ENCODE results near the gene MCCC2. TPM values are rescaled to one million over a fixed set of nuclear protein-coding genes. Genes with fewer than 3 reads are reported as not detected.

MCCC2 gene
- total and polyA plus RNA-seq, 2 of the 13 experiments (the other 11 are each of a cell fraction or from before 2014, with no cell fraction given), result 44.8 to 83.6 TPM

GRCh38 chr5:71658916-71659662 lies 71.9 kb downstream of the MCCC2 start:
- Histone ChIP-seq H3K36me3 (replicated peaks in 1 of 2; ENCODE audit: control insufficient read depth in 1 of 2, insufficient read depth in 2 of 2, low read length in 2 of 2) (peaks cover 0 to 19% of the 10 kb centered on the region in 2 experiments; a peak in 2 of 5 replicates), H3K9me3 (ENCODE audit: low read length) (no peaks in the 10 kb centered on the region), H3K4me1 (ENCODE audit: insufficient read depth, low read length) (peaks cover 17% of the 10 kb centered on the region), H2AFZ (ENCODE audit: low read length) (no peak overlapping the region), H4K20me1 (ENCODE audit: insufficient read depth, low read length) (no peaks in the 10 kb centered on the region), H3K79me2 (ENCODE audit: insufficient read depth, low read length) (no peaks in the 10 kb centered on the region), H3K27me3 (ENCODE audit: control insufficient read depth in 1 of 2, insufficient read depth in 2 of 2, low read length in 2 of 2) (no peaks in the 10 kb centered on the region), H3K9ac (ENCODE audit: insufficient read depth, low read depth, low read length) (no peak overlapping the region), H3K27ac (ENCODE audit: extremely low read length, insufficient read depth, low read length) (no peak overlapping the region), H3K4me2 (ENCODE audit: low read depth, low read length) (no peak overlapping the region), H3K4me3 (replicated peaks in 1 of 3; ENCODE audit: insufficient read depth in 1 of 3, low read depth in 2 of 3, low read length in 3 of 3) (no peak overlapping the region)
- no TSS peak for BruUV-seq (replicated peaks)
- peak; percentile 39 for FAIRE-seq
- 64% methylated on average over 3 of the region's 3 CpGs for WGBS (ENCODE audit: low lambda C conversion rate)
- CTCF ChIA-PET (ENCODE audit: low intra/inter-chr PET ratio, low total read pairs), result interaction anchor here (2.4 kb wide), 1 partner anchor 99 kb away, joined by 30 read pairs; no protein-coding TSS in a partner anchor
- in situ Hi-C loops (cut with HindIII; ENCODE audit: extremely low pct_ligation_motif_present, low pct_unique_long_range_greater_than_20kb), result loop anchor here (5.0 kb wide), 1 partner anchor 98 kb away; no protein-coding TSS in a partner anchor
- peak; percentile 31 for DNase-seq (ENCODE audit: low spot score)
- POLR2A ChIA-PET, result no interaction called here
- intact Hi-C loops (cut with micrococcal nuclease; ENCODE audit: unreplicated experiment), result loop anchor here (1.0 kb wide), 1 partner anchor 99 kb away; no protein-coding TSS in a partner anchor
- no peak for ATAC-seq
- TF ChIP-seq, protein P1, sequence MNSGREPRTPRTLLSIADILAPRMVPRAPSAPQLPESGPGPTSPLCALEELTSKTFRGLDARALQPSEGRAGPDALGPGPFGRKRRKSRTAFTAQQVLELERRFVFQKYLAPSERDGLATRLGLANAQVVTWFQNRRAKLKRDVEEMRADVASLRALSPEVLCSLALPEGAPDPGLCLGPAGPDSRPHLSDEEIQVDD (CRISPR knock-in tag; IDR thresholded peaks at IDR 0.05; ENCODE audit: borderline replicate concordance), result no peak
- TF ChIP-seq EEA1 (CRISPR knock-in tag; IDR thresholded peaks at IDR 0.05; ENCODE audit: borderline replicate concordance) (no peak), ZNF784 (CRISPR knock-in tag; IDR thresholded peaks at IDR 0.05; ENCODE audit: borderline replicate concordance) (no peak), ZNF737 (CRISPR knock-in tag; IDR thresholded peaks at IDR 0.05; ENCODE audit: borderline replicate concordance) (no peak), THAP11 (CRISPR knock-in tag; IDR thresholded peaks at IDR 0.05) (no peak), SP4 (CRISPR knock-in tag; IDR thresholded peaks at IDR 0.05) (no peak), CTCF (CRISPR knock-in tag; IDR thresholded peaks at IDR 0.05) (peak; percentile 48), ZNF720 (CRISPR knock-in tag; IDR thresholded peaks at IDR 0.05) (no peak), ZNF619 (CRISPR knock-in tag; IDR thresholded peaks at IDR 0.05) (no peak), TOPORS (CRISPR knock-in tag; IDR thresholded peaks at IDR 0.05) (no peak), ZNF83 (CRISPR knock-in tag; IDR thresholded peaks at IDR 0.05; ENCODE audit: borderline replicate concordance) (no peak), ZNF570 (CRISPR knock-in tag; IDR thresholded peaks at IDR 0.05; ENCODE audit: borderline replicate concordance) (no peak), STAG1 (CRISPR knock-in tag; IDR thresholded peaks at IDR 0.05) (peak; percentile 68), FIP1L1 (IDR thresholded peaks at IDR 0.05; ENCODE audit: borderline replicate concordance, insufficient read depth, low read depth, low read length) (no peak), PCBP1 (IDR thresholded peaks at IDR 0.05; ENCODE audit: borderline replicate concordance, low read depth, low read length) (no peak)
- TF ChIP-seq, protein P2, sequence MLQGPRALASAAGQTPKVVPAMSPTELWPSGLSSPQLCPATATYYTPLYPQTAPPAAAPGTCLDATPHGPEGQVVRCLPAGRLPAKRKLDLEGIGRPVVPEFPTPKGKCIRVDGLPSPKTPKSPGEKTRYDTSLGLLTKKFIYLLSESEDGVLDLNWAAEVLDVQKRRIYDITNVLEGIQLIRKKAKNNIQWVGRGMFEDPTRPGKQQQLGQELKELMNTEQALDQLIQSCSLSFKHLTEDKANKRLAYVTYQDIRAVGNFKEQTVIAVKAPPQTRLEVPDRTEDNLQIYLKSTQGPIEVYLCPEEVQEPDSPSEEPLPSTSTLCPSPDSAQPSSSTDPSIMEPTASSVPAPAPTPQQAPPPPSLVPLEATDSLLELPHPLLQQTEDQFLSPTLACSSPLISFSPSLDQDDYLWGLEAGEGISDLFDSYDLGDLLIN (CRISPR knock-in tag; IDR thresholded peaks at IDR 0.05; ENCODE audit: borderline replicate concordance), result no peak
- TF ChIP-seq, protein P3, sequence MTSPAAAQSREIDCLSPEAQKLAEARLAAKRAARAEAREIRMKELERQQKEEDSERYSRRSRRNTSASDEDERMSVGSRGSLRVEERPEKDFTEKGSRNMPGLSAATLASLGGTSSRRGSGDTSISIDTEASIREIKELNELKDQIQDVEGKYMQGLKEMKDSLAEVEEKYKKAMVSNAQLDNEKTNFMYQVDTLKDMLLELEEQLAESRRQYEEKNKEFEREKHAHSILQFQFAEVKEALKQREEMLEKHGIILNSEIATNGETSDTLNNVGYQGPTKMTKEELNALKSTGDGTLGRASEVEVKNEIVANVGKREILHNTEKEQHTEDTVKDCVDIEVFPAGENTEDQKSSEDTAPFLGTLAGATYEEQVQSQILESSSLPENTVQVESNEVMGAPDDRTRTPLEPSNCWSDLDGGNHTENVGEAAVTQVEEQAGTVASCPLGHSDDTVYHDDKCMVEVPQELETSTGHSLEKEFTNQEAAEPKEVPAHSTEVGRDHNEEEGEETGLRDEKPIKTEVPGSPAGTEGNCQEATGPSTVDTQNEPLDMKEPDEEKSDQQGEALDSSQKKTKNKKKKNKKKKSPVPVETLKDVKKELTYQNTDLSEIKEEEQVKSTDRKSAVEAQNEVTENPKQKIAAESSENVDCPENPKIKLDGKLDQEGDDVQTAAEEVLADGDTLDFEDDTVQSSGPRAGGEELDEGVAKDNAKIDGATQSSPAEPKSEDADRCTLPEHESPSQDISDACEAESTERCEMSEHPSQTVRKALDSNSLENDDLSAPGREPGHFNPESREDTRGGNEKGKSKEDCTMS (CRISPR knock-in tag; conservative IDR thresholded peaks at IDR 0.05), result no peak

Data from HepG2 (cell line).